ENCODE data around the gene ULBP2.
"Not testable (repeated sequence)": the region's sequence is repeated elsewhere in the genome, so short reads cannot be mapped to it uniquely, and the experiment has no call there.

The ULBP2 gene

DNA sequence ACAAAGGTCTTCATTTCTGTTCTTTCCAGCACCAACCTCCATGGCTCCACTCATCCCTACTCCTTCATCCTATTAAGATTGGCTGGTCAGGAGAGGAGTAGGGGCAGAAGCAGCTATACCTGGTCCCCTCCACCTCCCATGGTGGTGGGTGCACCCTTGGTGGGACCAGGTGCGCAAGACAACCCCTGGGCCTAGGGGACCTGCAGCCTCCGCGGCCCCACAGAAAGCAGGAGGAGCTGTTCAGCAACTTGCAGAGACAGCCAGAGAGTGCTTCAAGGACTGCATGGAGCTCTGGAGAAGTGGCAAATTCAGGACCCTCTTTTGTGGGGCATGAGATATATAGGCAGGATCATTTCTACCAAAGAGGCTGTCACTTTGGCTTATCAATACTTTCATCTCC lies 9.8 kb downstream of the ULBP2 start:
- DNase-seq, result no peak

DNA sequence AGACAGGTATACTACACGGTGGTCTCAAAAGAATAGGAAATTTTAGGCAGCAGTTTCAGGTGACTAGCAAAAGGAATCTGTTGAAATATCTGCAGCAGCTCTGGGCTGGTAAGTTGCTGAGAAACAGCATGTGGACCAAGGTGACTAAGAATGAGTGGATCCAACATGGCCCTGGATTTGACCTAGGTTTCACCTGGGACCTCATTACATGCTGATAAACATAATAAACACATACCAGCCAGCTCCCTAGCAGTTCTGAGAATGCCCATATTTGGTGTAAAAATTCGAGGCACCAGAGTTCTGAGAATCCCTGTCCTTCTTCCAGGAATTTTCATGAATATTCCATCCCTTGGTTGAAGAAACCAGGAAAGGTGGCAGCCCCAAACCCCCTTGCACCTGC lies 11.6 kb downstream of the ULBP2 start:
- DNase-seq, result not testable (repeated sequence)

DNA sequence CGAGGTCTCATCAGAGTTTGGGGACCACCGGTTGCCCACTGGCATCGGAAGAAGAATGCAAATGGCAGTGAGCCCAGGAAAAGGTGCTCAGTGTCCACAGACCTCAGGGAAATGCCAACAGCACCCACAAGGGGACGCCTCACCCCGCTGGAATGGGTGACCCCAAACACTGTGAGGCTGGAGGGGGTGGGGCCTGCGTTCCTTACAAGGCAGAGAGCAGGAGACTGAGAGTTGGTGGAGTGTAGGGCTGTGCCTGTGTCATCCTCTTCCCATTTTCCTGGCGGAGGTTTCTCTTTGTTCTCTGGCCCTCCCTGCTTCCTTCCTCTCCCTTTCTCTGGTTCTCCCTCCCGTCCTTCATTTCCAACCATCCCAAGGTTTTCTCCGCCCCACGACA lies 12.1 kb downstream of the ULBP2 start:
- not testable (repeated sequence) for DNase-seq

DNA sequence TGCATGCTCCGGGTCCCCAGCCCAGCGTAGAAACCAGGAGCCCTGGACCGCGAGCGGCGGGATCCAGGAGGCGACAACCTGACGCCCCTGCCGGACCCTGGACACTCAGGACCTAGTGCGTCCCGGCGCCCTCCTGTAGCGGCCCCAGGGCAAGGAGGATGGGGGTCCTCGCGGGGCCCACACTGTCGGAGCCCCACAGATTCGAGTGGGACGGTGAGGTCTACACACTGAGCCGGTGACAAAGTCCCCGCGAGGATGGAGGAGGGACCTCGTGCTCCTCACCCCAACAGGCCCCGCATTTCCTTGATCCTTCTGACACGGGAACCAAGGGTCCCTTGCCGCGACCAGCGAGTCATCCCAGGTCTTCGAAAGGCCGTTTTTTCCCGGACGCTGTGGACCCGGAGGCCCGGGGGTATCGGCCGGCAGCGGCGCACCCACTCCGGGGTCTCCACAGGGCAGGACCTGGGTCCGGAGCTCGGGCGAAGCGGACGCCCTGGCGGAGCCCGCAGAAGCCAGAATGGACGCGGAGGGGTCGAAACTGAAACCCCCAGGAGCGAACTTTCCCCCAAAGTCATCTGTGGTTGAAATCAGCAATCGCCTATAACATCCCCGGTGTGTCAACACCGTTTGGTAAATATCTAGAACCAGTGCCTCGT lies 12.6 kb downstream of the ULBP2 start:
- not testable (repeated sequence) for DNase-seq

DNA sequence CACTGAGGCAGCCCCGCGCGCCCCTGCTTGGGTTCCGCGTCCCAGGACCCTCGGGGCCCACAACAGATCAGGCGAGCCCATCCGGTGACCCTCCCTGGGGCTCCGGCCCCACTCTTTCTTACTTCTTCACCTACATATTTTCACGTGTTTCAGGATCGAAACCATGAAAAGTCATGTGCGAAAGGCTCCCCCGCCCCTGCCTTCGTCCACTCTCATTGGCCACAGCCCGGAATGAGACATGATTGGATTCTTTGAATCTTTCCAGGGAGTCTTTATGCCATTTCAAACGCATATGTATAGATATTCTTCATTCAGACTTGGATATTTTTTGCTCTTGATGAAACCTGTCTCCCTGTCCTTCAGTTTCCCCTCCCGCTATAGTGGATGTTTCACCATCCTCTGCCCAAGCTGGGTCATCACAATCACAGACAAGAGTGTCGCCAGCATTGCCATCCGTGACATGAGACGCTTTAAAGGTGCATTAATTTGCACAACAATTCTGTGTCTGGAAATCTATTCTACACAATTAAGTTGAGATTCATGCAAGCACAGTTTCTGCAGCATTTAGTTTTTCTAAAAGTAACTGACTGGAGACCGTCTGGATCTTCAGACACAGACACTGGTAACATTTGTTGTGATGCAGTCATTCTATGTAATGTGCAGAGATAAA lies 13.3 kb downstream of the ULBP2 start:
- DNase-seq, result not testable (repeated sequence)

DNA sequence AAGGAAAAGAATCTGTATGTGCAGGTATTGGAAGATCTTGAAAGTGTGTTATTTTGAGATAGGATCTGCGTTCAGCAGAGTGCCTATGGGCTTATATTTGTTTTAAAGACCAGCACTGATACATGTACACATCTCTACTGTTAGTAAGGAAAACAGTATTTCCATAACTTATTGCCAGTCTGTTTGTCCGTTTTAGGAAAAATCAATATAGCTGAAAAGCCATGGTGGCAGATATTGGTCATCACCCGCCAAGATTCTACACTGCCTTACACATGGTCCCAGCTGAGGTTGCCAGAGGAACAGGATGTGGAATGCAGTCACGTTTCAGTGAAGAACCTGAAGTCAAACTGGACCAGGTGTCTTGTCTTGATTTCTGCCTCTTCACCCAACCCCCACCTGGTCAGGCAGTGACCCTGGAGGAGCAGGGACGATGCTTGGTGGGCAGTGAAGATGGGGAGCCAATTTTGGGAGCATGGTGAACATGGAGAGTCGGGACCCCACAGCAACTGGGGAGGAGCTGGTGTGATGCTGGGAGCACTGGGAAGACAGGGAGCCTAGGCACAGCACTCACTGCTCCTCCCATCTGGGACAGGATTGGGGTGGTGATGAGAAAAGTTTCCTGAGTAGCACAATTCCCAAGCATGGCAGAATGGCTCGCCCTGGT lies 14.0 kb downstream of the ULBP2 start:
- not testable (repeated sequence) for DNase-seq

DNA sequence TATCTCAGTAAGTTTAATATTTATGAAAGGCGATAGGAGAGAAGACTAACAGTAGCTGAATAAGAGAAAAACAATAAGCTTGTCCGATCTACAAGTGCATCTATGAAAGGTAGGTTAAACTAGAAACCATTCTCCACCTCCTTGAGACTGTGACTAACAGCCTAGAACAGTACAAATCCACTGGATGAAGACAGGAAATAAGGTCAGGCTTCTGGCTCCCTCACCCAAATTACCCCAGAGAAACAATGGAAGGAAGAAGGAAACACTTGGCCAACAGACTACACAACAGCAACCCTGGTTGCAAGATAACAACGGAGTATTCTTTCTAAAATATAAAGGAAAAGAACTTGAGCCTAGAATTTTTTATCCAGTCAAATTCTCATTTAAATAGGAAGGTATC lies 16.3 kb downstream of the ULBP2 start:
- not testable (repeated sequence) for DNase-seq

DNA sequence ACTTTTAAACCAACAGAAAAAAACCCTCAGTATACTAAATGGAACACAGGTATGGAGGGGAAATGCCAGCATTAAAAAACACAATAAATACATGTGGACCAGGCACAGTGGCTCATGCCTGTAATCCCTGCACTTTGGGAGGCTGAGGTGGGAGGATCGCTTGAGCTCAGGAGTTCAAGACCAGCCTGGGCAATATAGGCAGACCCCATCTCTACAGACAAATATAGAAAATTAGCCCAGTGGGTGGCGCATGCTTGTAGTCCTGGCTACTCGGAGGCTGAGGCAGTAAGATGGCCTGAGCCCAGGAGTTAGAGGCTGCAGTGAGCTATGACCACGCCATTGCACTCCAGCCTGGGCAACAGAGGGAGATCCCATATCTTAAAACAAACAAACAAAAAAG lies 18.0 kb downstream of the ULBP2 start:
- not testable (repeated sequence) for DNase-seq

DNA sequence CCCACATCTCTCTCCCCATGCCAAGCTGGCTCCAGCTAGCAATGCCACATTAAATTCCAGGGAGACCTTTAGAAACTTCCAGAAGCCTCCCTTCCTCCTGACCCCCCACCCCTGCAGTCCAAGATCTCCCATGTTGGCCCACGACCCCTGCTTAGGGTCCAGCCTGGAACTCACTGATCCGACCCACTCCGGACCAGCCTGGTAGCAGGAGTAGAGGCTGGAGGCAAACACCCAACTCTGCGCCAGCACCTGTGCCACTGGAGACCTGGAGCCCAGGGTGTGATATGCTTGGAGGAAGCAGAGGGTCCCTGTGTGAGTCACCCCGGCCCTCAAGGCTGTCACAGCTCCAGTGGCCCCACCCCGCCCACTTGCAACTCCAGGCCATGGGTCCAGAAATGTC lies 18.7 kb downstream of the ULBP2 start:
- no peak for DNase-seq

DNA sequence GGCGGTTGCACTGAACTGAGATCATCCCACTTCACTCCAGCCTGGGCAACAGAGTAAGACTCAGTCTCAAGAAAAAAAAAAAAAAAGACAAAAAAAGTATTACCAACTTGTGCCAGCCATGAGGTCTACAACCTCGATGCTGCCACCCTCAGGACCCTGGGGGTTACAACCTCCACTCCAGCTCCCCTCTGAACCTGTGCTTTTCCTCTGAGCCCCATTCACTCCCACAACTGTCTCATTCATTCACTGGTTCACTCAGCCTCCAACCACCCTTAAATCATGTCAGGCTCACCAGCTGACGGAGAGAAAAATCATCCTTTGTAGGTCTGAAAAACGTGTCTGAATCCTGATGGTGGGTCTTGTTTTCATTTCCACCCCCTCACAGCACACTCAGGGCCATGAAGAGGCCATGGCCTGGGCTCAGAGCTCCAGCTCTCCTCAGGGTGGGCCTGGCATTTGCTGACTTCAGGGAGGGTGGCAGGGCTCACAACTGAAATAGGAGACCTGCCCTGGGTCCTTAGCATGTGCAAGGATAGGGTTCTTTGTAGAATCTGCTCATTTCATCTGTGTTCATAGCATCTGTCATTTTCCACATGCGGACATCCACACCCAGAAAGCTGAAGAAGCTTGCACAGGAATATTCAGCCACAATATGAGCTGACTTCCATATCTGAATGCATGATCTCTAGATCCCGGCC lies 20.1 kb downstream of the ULBP2 start:
- DNase-seq, result no peak

DNA sequence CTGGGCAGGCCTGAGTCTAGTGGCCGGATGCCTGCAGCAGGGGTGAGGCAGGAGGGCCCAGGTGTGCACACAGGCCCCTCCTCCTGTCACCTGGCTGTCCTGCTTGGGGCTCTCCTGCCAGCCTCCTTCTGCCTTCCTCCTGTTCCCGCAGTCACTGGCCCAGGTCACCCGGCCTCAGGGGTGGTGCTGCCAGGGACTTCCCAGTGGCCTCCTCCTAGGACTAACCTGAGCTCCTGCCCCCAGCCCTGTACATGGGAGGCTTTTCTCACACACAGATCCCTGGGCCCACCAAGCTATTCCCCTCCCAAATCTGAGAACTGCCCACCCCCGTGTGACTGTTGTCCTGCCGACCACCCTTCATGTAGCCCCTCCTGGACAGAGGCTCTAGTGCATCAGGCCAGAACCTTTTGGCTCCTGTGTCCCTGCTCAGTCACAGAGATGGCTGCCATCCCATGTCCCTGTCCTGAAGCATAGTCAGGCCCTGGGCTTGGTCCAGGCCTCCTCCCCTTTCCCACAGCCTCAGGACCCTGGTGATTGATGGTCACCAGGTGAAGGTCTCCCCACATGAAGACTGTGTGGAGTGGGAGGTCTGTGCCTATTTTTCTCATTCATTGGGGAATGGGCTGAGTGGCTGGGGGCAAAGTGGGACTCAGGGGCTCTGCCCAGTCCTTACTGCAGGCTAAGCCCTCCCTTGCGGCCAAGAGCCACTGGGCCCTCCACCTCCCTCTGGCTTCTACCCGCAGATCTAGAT lies 20.8 kb downstream of the ULBP2 start:
- no peak for DNase-seq

DNA sequence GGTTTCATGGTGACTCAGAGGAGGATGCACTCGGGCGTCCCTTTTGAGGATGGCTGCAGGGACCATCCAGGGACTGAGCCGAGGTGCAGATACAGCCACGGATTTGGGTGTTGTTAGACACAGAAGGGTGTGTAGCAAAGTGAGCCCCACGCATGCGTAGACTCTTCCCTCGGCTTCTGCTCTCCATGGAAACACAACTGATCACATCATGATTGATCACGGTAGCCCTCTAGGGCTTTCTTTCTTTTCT lies 21.3 kb downstream of the ULBP2 start:
- DNase-seq, result no peak

DNA sequence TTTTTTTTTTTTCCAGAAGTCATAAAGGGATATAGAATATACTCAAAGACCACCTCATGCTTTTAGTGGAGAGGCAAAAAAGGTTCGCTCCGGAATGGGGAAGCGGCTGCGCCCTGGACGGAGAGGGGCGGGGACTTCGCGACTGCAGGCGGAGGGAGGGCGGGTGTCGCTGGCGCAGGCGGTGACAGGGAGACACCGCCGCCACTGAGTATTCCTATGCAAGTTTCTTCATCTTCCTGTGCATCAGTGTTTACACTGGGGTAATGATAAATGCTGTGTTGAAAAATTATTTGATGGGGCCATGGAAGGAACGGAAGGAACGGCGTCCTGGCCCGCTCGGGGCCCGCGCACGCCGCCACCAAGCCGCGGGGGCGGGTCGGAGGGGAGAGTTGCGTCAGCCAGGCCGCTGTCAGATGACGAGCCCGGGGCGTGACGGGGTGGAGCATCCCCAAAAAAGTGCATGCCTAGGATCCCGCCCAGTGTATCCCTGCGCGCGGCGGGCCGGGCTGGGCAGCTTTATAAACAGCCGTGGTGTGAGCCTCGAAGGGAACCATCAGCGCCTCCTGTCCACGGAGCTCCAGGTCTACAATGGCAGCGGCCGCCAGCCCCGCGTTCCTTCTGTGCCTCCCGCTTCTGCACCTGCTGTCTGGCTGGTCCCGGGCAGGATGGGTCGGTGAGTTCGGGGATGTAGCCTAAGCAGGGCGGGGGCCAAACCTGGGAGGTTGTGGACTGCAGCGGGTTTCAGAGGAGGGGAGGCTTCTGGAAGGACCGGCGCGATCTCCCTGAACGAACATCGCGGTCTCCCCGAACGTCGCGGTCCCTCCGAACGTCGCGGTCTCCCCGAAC lies 21.9 kb downstream of the ULBP2 start, which contains the start of gene ULBP1:
ULBP1 (plus strand) TSS at position 482 of the 846 bp plus-strand sequence; CDS start at position 589, 107 bp downstream.
- peak; percentile 81 for DNase-seq

DNA sequence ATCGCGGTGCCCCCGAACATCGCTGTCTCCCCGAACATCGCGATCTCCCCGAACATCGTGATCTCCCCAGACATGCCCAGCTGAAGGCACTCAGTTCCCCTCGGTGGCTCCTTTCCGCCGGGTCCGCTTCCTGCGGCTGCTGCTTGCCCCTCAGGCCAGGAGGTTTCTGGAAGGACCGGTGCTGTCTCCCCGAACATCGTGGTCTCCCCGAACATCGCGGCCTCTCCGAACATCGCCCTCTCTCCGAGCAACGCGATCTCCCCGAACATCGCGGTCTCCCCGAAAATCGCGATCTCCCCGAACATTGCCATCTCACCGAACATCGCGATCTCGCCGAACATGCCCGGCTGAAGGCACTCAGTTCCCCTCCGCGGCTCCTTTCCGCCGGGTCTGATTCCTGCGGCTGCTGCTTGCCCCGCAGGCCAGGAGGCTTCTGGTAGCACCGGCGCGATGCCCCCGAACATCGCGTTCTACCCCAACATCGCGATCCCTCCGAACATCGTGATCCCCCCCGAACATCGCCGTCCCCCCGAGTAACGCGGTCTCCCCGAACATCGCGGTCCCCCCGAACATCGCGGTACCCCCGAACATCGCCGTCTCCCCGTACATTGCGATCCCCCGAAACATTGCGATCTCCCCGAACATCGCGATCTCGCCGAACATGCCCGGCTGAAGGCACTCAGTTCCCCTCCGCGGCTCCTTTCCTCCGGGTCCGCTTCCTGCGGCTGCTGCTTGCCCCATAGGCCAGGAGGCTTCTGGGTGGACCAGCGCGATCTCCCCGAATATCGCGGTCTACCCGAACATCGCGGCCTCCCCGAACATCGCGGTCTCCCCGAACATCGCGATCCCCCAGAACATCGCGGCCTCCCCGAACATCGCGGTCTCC lies 22.7 kb downstream of the ULBP2 start:
- peak; percentile 7 for DNase-seq

DNA sequence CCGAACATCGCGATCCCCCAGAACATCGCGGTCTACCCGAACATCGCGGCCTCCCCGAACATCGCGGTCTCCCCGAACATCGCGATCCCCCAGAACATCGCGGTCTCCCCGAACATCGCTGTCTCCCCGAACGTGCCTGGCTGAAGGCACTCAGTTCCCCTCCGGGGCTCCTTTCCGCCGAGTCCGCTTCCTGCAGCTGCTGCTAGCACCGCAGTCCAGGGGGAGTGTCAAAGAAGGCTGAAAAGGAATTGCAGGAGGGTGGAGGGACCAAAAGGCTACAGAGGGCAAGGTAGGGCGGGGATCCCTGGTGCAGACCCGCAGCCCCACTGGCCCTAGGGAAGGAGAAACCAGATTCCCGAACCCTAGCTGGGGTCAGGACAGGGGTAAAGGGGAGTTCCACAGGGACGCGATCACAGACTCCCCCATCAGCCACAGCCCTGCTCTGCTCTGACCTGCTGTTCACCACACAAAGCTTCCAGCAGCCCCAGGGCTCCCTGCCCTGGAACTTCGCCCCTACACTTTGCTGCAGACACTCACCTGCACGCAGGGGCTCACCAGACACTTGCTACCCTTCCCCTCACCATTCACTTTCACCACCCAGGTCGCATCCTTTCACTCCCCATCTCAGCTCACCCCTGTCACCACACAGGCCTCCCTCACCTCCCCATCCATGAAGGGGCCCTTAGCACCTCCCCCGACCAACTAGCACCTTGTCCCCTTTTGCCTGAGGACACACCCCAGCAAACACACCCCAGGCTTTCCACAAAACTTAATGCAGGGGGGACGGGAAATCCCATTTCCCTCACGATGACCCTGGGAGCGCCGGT lies 23.6 kb downstream of the ULBP2 start:
- no peak for DNase-seq

DNA sequence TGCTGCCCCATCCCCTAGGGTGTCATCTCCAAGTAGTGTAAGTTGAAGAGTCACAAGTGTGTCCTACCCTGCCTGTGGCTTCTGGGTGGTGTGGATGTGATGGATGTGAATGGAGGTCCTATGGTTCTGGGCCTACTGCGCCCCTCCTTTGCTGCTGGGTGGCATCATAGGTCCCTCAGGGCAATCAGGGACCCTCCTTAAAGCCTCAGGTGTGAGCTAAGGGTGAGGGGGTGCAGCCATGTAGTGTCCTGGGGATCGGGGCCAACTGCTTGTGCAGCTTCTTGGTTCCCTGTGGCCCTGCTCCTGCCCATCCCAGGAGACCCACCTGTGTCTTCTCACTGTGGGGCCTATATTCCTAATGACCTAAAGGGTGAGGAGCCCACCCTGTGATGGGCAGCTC lies 24.5 kb downstream of the ULBP2 start:
- DNase-seq, result not testable (repeated sequence)

DNA sequence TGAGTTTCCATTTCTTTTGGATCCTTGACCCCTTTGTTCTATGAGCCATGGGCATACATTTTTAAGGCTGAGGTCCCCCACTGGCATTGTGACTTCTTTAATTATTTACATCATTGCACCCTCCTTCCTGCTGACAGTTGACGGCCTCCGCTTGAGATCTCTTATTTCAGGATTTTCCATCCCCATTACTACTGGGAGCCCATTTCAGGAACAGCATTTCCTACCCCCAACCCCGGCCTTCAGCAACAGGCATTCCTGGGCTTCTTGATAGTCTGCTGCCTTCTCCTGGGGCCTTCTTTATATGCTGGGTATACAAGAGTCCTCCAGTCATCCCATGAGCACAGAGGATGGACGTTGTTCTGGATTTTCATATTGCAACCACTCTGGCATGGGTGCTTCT lies 25.8 kb downstream of the ULBP2 start:
- DNase-seq, result no peak

DNA sequence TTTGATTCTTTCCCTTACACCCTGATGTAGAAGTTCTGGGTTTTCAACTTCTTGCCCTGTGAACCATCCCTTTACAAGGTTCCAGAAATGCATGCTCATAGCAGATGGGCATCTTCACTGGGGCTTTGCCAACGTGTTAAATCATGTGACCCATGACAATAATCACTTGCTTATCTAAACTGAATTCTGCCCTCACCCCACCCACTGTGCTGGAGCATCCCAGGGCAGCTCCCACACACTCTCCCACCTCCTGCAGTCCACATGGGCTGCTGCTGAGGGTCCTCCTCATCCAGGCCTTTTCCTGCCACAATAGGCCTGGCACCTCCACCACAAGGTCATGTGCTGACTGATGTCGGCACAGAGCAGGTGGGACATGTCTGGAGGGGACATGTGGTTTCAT lies 26.2 kb downstream of the ULBP2 start:
- not testable (repeated sequence) for DNase-seq

DNA sequence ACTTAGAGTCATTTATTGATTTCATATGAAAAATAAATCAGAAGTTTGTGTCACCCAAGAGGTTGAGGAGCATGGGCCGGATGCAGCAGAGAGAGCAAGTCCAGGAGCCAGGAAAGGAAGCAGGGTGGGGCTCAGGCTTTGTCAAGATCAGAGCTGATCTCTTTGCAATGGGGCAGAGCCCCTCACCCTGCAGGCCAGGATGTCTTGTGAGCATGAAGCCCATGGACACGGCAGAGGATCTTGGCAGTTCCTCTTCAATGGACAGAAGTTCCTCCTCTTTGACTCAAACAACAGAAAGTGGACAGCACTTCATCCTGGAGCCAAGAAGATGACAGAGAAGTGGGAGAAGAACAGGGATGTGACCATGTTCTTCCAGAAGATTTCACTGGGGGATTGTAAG lies 27.1 kb downstream of the ULBP2 start:
- DNase-seq, result not testable (repeated sequence)

DNA sequence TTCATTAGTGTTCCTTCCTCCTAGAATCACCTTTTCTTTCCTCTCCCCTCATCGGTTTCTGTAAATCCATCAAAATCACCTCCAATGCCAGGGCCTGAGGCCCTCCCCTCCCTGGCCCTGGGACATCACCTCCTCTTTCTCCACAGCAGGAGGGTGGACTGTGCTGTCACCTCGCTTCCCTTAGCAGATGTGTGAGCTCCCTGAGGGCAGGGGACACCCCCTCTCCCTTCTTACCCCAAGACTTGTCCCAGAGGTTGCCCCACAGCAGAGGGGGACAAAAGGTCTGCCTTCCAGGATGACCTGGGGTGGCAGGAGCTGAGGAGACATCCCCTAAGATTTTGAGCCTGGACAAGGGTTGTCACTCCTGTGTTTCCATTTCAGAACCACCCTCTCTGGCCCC lies 27.8 kb downstream of the ULBP2 start:
- no peak for DNase-seq
